Measurements from ENCODE around the gene PLEKHO2.

The PLEKHO2 gene

GRCh38 chr15:64847448-64847847, 5.7 kb downstream of the PLEKHO2 start:
- Histone ChIP-seq H3K4ac (ENCODE audit: low read length) (no peak overlapping the region), H2BK15ac (ENCODE audit: low read length) (no peak overlapping the region), H2BK120ac (ENCODE audit: low read depth, low read length) (no peak overlapping the region), H2BK12ac (ENCODE audit: low read length) (no peak overlapping the region), H4K8ac (ENCODE audit: low read depth, low read length) (no peak overlapping the region), H3K14ac (ENCODE audit: low read length) (no peak overlapping the region), H3K18ac (ENCODE audit: low read length) (no peak overlapping the region), H3K23ac (ENCODE audit: low read depth, low read length, poor library complexity) (peak overlapping the region; percentile 3), H4K91ac (ENCODE audit: low read depth, low read length, poor library complexity) (no peak overlapping the region), H3K27me3 (ENCODE audit: control insufficient read depth in 3 of 3, insufficient read depth in 3 of 3, low read depth in 1 of 3, low read length in 3 of 3) (no peaks in the 10 kb centered on the region), H3K4me1 (ENCODE audit: control insufficient read depth in 2 of 2, insufficient read depth in 1 of 2, low read depth in 1 of 2, low read length in 2 of 2) (peaks cover 10 to 26% of the 10 kb centered on the region in 2 donors), H3K79me1 (ENCODE audit: low read depth, low read length) (peaks cover 11% of the 10 kb centered on the region), H3K27ac (replicated peaks; ENCODE audit: low read length) (no peak overlapping the region), H3K4me3 (ENCODE audit: low read length in 2 of 2) (no peak overlapping the region), H2AFZ (ENCODE audit: low read length) (no peak overlapping the region), H3K9me3 (replicated peaks in 1 of 2; ENCODE audit: control insufficient read depth in 2 of 2, insufficient read depth in 1 of 2, low read depth in 1 of 2, low read length in 2 of 2) (no peaks in the 10 kb centered on the region), H2BK5ac (ENCODE audit: low read length) (no peak overlapping the region), H3K36me3 (replicated peaks in 1 of 2; ENCODE audit: control insufficient read depth in 2 of 2, insufficient read depth in 2 of 2, low read length in 2 of 2) (peaks cover 4 to 39% of the 10 kb centered on the region in 2 donors), H2AK5ac (ENCODE audit: low read depth, low read length) (no peak overlapping the region), H3K4me2 (ENCODE audit: insufficient read depth, low read length, poor library complexity, severe bottlenecking) (no peak overlapping the region), H3K9ac (ENCODE audit: low read depth, low read length, poor library complexity) (no peak overlapping the region)
- DNase-seq (ENCODE audit: low spot score) = no peak
- WGBS, 2 donors (ENCODE audit: extremely low coverage in 2 of 2, insufficient read length in 2 of 2, insufficient replicate concordance in 1 of 2) = no CpG with 5 or more reads among the region's 3 CpGs

GRCh38 chr15:64847876-64848716, 6.4 kb downstream of the PLEKHO2 start:
- Histone ChIP-seq H2BK12ac (ENCODE audit: low read length) (no peak overlapping the region), H3K27me3 (ENCODE audit: control insufficient read depth in 3 of 3, insufficient read depth in 3 of 3, low read depth in 1 of 3, low read length in 3 of 3) (no peaks in the 10 kb centered on the region), H2BK120ac (ENCODE audit: low read depth, low read length) (no peak overlapping the region), H3K4me3 (ENCODE audit: low read length in 2 of 2) (no peak overlapping the region), H3K4me2 (ENCODE audit: insufficient read depth, low read length, poor library complexity, severe bottlenecking) (no peak overlapping the region), H3K4me1 (ENCODE audit: control insufficient read depth in 2 of 2, insufficient read depth in 1 of 2, low read depth in 1 of 2, low read length in 2 of 2) (peaks cover 7 to 23% of the 10 kb centered on the region in 2 donors), H4K91ac (ENCODE audit: low read depth, low read length, poor library complexity) (no peak overlapping the region), H2AFZ (ENCODE audit: low read length) (no peak overlapping the region), H4K8ac (ENCODE audit: low read depth, low read length) (no peak overlapping the region), H2BK15ac (ENCODE audit: low read length) (no peak overlapping the region), H3K9me3 (replicated peaks in 1 of 2; ENCODE audit: control insufficient read depth in 2 of 2, insufficient read depth in 1 of 2, low read depth in 1 of 2, low read length in 2 of 2) (no peaks in the 10 kb centered on the region), H3K9ac (ENCODE audit: low read depth, low read length, poor library complexity) (no peak overlapping the region), H3K27ac (replicated peaks; ENCODE audit: low read length) (no peak overlapping the region), H3K36me3 (replicated peaks in 1 of 2; ENCODE audit: control insufficient read depth in 2 of 2, insufficient read depth in 2 of 2, low read length in 2 of 2) (peaks cover 4 to 39% of the 10 kb centered on the region in 2 donors), H3K23ac (ENCODE audit: low read depth, low read length, poor library complexity) (peak overlapping the region; percentile 3), H3K79me1 (ENCODE audit: low read depth, low read length) (peaks cover 11% of the 10 kb centered on the region), H3K4ac (ENCODE audit: low read length) (no peak overlapping the region), H2AK5ac (ENCODE audit: low read depth, low read length) (no peak overlapping the region), H3K14ac (ENCODE audit: low read length) (no peak overlapping the region), H2BK5ac (ENCODE audit: low read length) (no peak overlapping the region), H3K18ac (ENCODE audit: low read length) (no peak overlapping the region)
- no peak for DNase-seq (ENCODE audit: low spot score)
- no CpG with 5 or more reads among the region's 8 CpGs for WGBS, 2 donors (ENCODE audit: extremely low coverage in 2 of 2, insufficient read length in 2 of 2, insufficient replicate concordance in 1 of 2)

GRCh38 chr15:64850778-64851502, 9.2 kb downstream of the PLEKHO2 start:
- Histone ChIP-seq H3K27me3 (ENCODE audit: control insufficient read depth in 3 of 3, insufficient read depth in 3 of 3, low read depth in 1 of 3, low read length in 3 of 3) (no peaks in the 10 kb centered on the region), H2BK120ac (ENCODE audit: low read depth, low read length) (no peak overlapping the region), H2AFZ (ENCODE audit: low read length) (no peak overlapping the region), H3K79me1 (ENCODE audit: low read depth, low read length) (peaks cover 9% of the 10 kb centered on the region), H2BK12ac (ENCODE audit: low read length) (no peak overlapping the region), H2BK5ac (ENCODE audit: low read length) (no peak overlapping the region), H3K18ac (ENCODE audit: low read length) (no peak overlapping the region), H3K4me2 (ENCODE audit: insufficient read depth, low read length, poor library complexity, severe bottlenecking) (no peak overlapping the region), H2BK15ac (ENCODE audit: low read length) (no peak overlapping the region), H4K91ac (ENCODE audit: low read depth, low read length, poor library complexity) (no peak overlapping the region), H2AK5ac (ENCODE audit: low read depth, low read length) (no peak overlapping the region), H3K4me1 (ENCODE audit: control insufficient read depth in 2 of 2, insufficient read depth in 1 of 2, low read depth in 1 of 2, low read length in 2 of 2) (peaks cover 2 to 11% of the 10 kb centered on the region in 2 donors), H3K14ac (ENCODE audit: low read length) (no peak overlapping the region), H3K23ac (ENCODE audit: low read depth, low read length, poor library complexity) (no peak overlapping the region), H4K8ac (ENCODE audit: low read depth, low read length) (no peak overlapping the region), H3K9me3 (replicated peaks in 1 of 2; ENCODE audit: control insufficient read depth in 2 of 2, insufficient read depth in 1 of 2, low read depth in 1 of 2, low read length in 2 of 2) (no peaks in the 10 kb centered on the region), H3K4ac (ENCODE audit: low read length) (no peak overlapping the region), H3K36me3 (replicated peaks in 1 of 2; ENCODE audit: control insufficient read depth in 2 of 2, insufficient read depth in 2 of 2, low read length in 2 of 2) (peaks cover 14 to 64% of the 10 kb centered on the region in 2 donors), H3K27ac (replicated peaks; ENCODE audit: low read length) (no peak overlapping the region), H3K4me3 (ENCODE audit: low read length in 2 of 2) (no peak overlapping the region), H3K9ac (ENCODE audit: low read depth, low read length, poor library complexity) (no peak overlapping the region)
- WGBS, 2 donors (ENCODE audit: extremely low coverage in 2 of 2, insufficient read length in 2 of 2, insufficient replicate concordance in 1 of 2) = no CpG with 5 or more reads among the region's 4 CpGs
- DNase-seq (ENCODE audit: low spot score) = no peak

- no peak for DNase-seq (ENCODE audit: low spot score)
- H3K18ac ChIP-seq (ENCODE audit: low read length) = no peak overlapping the region
- peaks cover 8% of the 10 kb centered on the region for H3K79me1 ChIP-seq (ENCODE audit: low read depth, low read length)
- H2BK120ac ChIP-seq (ENCODE audit: low read depth, low read length) = no peak overlapping the region
- H4K8ac ChIP-seq (ENCODE audit: low read depth, low read length) = no peak overlapping the region
- no peak overlapping the region for H3K4me3 ChIP-seq (ENCODE audit: low read length in 2 of 2)
- H3K4me2 ChIP-seq (ENCODE audit: insufficient read depth, low read length, poor library complexity, severe bottlenecking) = no peak overlapping the region
- H2AFZ ChIP-seq (ENCODE audit: low read length) = no peak overlapping the region
- no peak overlapping the region for H3K14ac ChIP-seq (ENCODE audit: low read length)
- H2AK5ac ChIP-seq (ENCODE audit: low read depth, low read length) = no peak overlapping the region
- H3K9ac ChIP-seq (ENCODE audit: low read depth, low read length, poor library complexity) = no peak overlapping the region
- no peaks in the 10 kb centered on the region for H3K9me3 ChIP-seq (replicated peaks in 1 of 2; ENCODE audit: control insufficient read depth in 2 of 2, insufficient read depth in 1 of 2, low read depth in 1 of 2, low read length in 2 of 2)
- peak overlapping the region; percentile 15 for H3K27ac ChIP-seq (replicated peaks; ENCODE audit: low read length)
- H2BK12ac ChIP-seq (ENCODE audit: low read length) = no peak overlapping the region
- no peak overlapping the region for H2BK5ac ChIP-seq (ENCODE audit: low read length)
- peaks cover 14 to 69% of the 10 kb centered on the region in 2 donors for H3K36me3 ChIP-seq (replicated peaks in 1 of 2; ENCODE audit: control insufficient read depth in 2 of 2, insufficient read depth in 2 of 2, low read length in 2 of 2)
- H3K4ac ChIP-seq (ENCODE audit: low read length) = no peak overlapping the region
- peaks cover 6 to 16% of the 10 kb centered on the region in 2 donors for H3K4me1 ChIP-seq (ENCODE audit: control insufficient read depth in 2 of 2, insufficient read depth in 1 of 2, low read depth in 1 of 2, low read length in 2 of 2)
- no peak overlapping the region for H2BK15ac ChIP-seq (ENCODE audit: low read length)
- no peaks in the 10 kb centered on the region for H3K27me3 ChIP-seq (ENCODE audit: control insufficient read depth in 3 of 3, insufficient read depth in 3 of 3, low read depth in 1 of 3, low read length in 3 of 3)
- no peak overlapping the region for H4K91ac ChIP-seq (ENCODE audit: low read depth, low read length, poor library complexity)
- no peak overlapping the region for H3K23ac ChIP-seq (ENCODE audit: low read depth, low read length, poor library complexity)
- no CpG with 5 or more reads among the region's 6 CpGs for WGBS, 2 donors (ENCODE audit: extremely low coverage in 2 of 2, insufficient read length in 2 of 2, insufficient replicate concordance in 1 of 2)
Measured at GRCh38 chr15:64851503-64851840, 9.8 kb downstream of the PLEKHO2 start.
